ENCODE results near the gene SLC6A19.

SLC6A19 gene

DNA sequence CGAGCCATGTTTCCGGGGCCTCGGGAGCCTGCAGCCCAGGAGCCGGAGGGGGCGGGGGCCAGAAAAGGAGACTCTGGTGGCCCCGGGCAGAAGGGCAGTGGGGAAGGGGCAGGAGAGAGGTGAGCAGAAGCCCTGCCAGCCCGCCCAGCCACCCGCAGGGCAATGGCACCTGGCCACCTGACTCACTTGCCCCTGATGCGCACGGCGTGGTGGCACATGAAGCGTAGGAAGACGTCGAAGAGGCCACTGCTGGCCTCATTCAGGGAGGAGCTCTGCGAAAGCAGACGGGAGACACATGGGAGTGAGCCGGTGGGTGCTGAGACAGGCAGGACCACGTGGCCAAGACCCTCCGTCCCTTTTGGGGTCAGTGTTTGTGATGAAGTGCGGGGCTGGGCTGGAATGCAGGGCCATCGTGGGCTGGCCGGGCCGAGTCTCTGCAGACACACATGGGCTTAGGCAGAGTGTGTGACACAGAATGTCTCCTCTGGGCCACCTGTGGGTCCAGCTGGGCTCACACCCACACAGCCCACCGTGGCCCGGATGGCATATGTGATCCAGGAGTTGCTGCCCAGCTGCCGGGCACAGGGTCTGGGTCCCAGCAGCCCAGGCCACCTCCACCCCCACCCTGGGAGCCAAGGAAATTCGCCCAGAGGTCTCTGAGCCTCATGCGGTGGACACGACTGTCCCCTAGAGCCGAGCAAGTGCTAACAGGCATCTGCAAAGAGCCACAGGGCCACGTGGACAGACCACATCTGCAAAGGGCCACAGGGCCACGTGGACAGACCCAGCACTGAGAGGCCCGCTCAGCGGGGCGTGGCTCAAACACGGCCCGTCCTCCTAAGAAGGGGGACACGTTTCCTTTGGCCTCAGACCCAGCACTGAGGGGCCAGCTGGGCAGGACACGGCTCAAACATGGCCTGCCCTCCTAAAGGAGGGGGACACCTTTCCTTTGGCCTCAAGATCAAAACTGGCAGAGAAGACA lies 69.8 kb downstream of the SLC6A19 start:
- no peak for DNase-seq

DNA sequence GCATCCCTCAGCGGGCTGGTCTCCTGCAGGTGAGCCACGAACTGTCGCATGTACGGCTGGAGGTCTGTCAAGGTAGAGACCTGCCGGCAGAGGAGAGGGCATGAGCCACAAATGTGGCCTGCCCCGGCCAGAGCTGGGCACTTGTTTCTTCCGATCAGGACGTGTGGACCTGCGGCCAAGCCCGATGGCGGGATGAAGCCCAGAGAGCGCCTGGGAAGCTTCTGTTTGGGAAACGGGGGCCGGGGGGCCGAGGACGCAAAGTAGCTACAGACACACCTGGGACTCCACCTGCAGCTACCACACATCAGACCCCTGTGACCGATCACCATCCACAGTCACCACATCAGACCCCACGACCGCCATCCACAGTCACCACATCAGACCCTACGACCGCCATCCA lies 70.8 kb downstream of the SLC6A19 start:
- no peak for DNase-seq

DNA sequence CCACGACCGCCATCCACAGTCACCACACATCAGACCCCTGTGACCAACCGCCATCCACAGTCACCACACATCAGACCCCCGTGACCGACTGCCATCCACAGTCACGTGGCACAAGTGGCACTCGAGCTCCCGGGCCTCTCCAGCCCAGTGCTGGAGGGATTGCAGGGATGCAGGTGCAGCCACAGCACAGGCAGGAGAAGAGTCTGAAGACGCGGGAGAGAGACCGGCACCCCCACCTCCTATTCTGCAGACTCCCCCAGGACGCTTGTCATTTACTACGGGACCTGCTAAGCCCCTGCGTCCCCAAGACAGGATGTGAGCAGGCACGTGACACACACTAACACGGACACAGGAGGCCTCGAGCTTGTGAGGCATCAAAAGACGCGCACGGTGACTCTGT lies 72.3 kb downstream of the SLC6A19 start:
- DNase-seq = no peak

DNA sequence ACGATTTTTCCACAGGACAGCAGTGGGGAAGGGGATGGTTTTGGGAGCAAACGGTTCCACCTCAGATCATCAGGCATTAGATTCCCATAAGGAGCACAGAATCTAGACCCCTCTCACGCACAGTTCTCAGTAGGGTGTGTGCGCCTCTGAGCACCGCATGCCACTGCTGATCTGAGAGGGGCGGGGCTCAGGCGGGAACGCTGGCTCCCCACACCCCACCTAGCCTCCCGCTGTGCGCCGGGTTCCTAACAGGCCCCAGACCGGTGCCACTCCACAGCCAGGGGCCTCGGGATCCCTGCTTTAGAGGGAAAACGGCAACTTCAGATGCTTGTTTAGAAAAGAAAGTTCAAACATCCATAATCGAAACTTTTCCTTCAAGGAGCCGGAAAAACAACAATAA lies 73.1 kb downstream of the SLC6A19 start:
- DNase-seq = no peak

Data from T-helper 9 cell (primary cell).